ENCODE measurements around the gene RAPGEF3. TPM values are rescaled to one million over a fixed set of nuclear protein-coding genes. Genes with fewer than 3 reads are reported as not detected.

Gene RAPGEF3
- total RNA-seq, 1 experiment from 2014 or later: 5.7 TPM

DNA sequence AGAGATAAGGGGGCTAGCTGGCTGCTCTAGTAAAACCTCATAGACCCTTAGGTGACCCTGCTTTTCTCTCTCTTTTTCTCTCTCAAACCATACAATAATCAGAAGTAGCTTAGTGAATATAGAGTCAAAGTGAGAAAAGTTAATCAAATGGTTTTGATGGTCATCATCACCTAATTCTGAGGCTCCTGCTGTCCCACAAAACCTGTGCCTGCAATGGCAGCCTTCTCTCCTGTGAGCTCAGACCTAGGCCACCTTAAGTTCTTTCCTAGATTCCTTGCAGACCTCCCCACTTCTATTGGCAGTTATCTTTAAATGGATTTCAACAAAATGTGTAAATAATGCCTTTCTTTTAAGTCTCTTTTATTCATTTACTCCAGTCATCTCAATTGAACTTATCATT lies 51.3 kb downstream of the RAPGEF3 start:
- H3K27ac ChIP-seq: no peak overlapping the region
- ChIA-PET POLR2A (ENCODE audit: unreplicated experiment) (interaction anchor here (0.6 kb wide), 1 partner anchor 328 kb away, joined by 3 read pairs; no protein-coding TSS in a partner anchor), CTCF (interaction anchor here (1.2 to 1.9 kb wide), 2 partner anchors 35 to 131 kb away, joined by 3 to 7 read pairs; no protein-coding TSS in a partner anchor)
- no peaks in the 10 kb centered on the region for H3K9me2 ChIP-seq (ENCODE audit: insufficient read depth)
- H3K9me3 ChIP-seq (ENCODE audit: insufficient read depth, low read depth): no peaks in the 10 kb centered on the region
- peak overlapping the region; percentile 80 for H3K4me2 ChIP-seq
- H4K20me1 ChIP-seq (ENCODE audit: insufficient read depth): 0 out of 2 replicates have a peak, but pooled peaks cover 5% of the 10 kb centered on the region
- H3K4me1 ChIP-seq (replicated peaks; ENCODE audit: insufficient read depth): peaks cover 19% of the 10 kb centered on the region
- no peak overlapping the region for H2AFZ ChIP-seq
- peaks cover 4% of the 10 kb centered on the region; the same call in 1 of the 2 replicates for H3K36me3 ChIP-seq (ENCODE audit: low read depth)
- intact Hi-C loops (cut with micrococcal nuclease; ENCODE audit: unreplicated experiment): loop anchor here (5.0 kb wide), 1 partner anchor 325 kb away; no protein-coding TSS in a partner anchor
- H3F3A ChIP-seq (ENCODE audit: insufficient read depth, low read depth): 0 out of 2 replicates have a peak, but pooled peaks cover 4% of the 10 kb centered on the region
- H3K79me2 ChIP-seq (ENCODE audit: low read depth): peaks cover 48% of the 10 kb centered on the region
- H3K4me3 ChIP-seq: peak overlapping the region; percentile 63; the same call in 1 of the 2 replicates
- TF ChIP-seq, protein P1, sequence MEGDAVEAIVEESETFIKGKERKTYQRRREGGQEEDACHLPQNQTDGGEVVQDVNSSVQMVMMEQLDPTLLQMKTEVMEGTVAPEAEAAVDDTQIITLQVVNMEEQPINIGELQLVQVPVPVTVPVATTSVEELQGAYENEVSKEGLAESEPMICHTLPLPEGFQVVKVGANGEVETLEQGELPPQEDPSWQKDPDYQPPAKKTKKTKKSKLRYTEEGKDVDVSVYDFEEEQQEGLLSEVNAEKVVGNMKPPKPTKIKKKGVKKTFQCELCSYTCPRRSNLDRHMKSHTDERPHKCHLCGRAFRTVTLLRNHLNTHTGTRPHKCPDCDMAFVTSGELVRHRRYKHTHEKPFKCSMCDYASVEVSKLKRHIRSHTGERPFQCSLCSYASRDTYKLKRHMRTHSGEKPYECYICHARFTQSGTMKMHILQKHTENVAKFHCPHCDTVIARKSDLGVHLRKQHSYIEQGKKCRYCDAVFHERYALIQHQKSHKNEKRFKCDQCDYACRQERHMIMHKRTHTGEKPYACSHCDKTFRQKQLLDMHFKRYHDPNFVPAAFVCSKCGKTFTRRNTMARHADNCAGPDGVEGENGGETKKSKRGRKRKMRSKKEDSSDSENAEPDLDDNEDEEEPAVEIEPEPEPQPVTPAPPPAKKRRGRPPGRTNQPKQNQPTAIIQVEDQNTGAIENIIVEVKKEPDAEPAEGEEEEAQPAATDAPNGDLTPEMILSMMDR (conservative IDR thresholded peaks at IDR 0.05): no peak
- no peak for TF ChIP-seq EZH2 (IDR thresholded peaks at IDR 0.05; ENCODE audit: low read depth)
- no peaks in the 10 kb centered on the region for H3K27me3 ChIP-seq (ENCODE audit: insufficient read depth, low read depth)
- no peak for DNase-seq
- BruUV-seq (replicated peaks): no TSS peak

- ChIA-PET POLR2A (ENCODE audit: unreplicated experiment) (interaction anchor here (0.6 to 0.9 kb wide), 7 partner anchors 16 to 631 kb away, joined by 3 to 7 read pairs (median 4); partner anchors contain the start of genes ASB8 and VDR), CTCF (interaction anchor here (0.6 to 1.9 kb wide), 2 partner anchors 101 to 133 kb away, joined by 4 to 7 read pairs; no protein-coding TSS in a partner anchor)
- Histone ChIP-seq H3K9me3 (ENCODE audit: insufficient read depth, low read depth) (no peaks in the 10 kb centered on the region), H3K79me2 (ENCODE audit: low read depth) (peaks cover 49% of the 10 kb centered on the region), H3K4me3 (peak within 1 kb of the TSS; percentile 63), H3F3A (ENCODE audit: insufficient read depth, low read depth) (0 out of 2 replicates have a peak, but pooled peaks cover 4% of the 10 kb centered on the region), H3K9me2 (ENCODE audit: insufficient read depth) (no peaks in the 10 kb centered on the region), H3K4me2 (peak within 1 kb of the TSS; percentile 80), H4K20me1 (ENCODE audit: insufficient read depth) (0 out of 2 replicates have a peak, but pooled peaks cover 5% of the 10 kb centered on the region), H3K27ac (peak within 1 kb of the TSS; percentile 79), H2AFZ (peak within 1 kb of the TSS; percentile 81), H3K4me1 (replicated peaks; ENCODE audit: insufficient read depth) (peaks cover 19% of the 10 kb centered on the region), H3K36me3 (ENCODE audit: low read depth) (peaks cover 6% of the 10 kb centered on the region), H3K27me3 (ENCODE audit: insufficient read depth, low read depth) (no peaks in the 10 kb centered on the region)
- peak; percentile 91 to 95 for DNase-seq
- TSS peak; percentile 48 for BruUV-seq (replicated peaks)
- TF ChIP-seq EZH2 (IDR thresholded peaks at IDR 0.05; ENCODE audit: low read depth): no peak
- TF ChIP-seq, protein P1 (conservative IDR thresholded peaks at IDR 0.05): peak; percentile 71
- intact Hi-C loops (cut with micrococcal nuclease; ENCODE audit: unreplicated experiment): loop anchor here (5.0 kb wide), 1 partner anchor 327 kb away; no protein-coding TSS in a partner anchor
Measured at GRCh38 chr12:47705566-47706425, 52.9 kb downstream of the RAPGEF3 start, which contains the start of gene RPAP3. Gene RPAP3, minus strand, starts transcription at chr12:47706030. Its CDS starts 3,190 bp downstream, at chr12:47702840.

- no peak for DNase-seq
- ChIA-PET CTCF (no interaction called here), POLR2A (ENCODE audit: unreplicated experiment) (interaction anchor here (0.6 kb wide), 1 partner anchor 630 kb away, joined by 4 read pairs; no protein-coding TSS in a partner anchor)
- Histone ChIP-seq H3K4me1 (replicated peaks; ENCODE audit: insufficient read depth) (peaks cover 19% of the 10 kb centered on the region), H3K9me2 (ENCODE audit: insufficient read depth) (no peaks in the 10 kb centered on the region), H4K20me1 (ENCODE audit: insufficient read depth) (0 out of 2 replicates have a peak, but pooled peaks cover 5% of the 10 kb centered on the region), H2AFZ (peak overlapping the region; percentile 81), H3K9me3 (ENCODE audit: insufficient read depth, low read depth) (no peaks in the 10 kb centered on the region), H3K4me2 (peak overlapping the region; percentile 80), H3K27ac (0 out of 2 replicates have a peak overlapping the region, but pooled peaks have one; percentile 10), H3K4me3 (peak overlapping the region; percentile 63), H3K36me3 (ENCODE audit: low read depth) (peaks cover 12% of the 10 kb centered on the region), H3K79me2 (ENCODE audit: low read depth) (peaks cover 55% of the 10 kb centered on the region), H3K27me3 (ENCODE audit: insufficient read depth, low read depth) (no peaks in the 10 kb centered on the region), H3F3A (ENCODE audit: insufficient read depth, low read depth) (peaks cover 7% of the 10 kb centered on the region; the same call in 1 of the 2 replicates)
- no TSS peak for BruUV-seq (replicated peaks)
- intact Hi-C loops (cut with micrococcal nuclease; ENCODE audit: unreplicated experiment): loop anchor here (5.0 kb wide), 1 partner anchor 327 kb away; no protein-coding TSS in a partner anchor
- TF ChIP-seq, protein P1 (conservative IDR thresholded peaks at IDR 0.05): no peak
- TF ChIP-seq EZH2 (IDR thresholded peaks at IDR 0.05; ENCODE audit: low read depth): no peak
Measured at GRCh38 chr12:47705229-47705565, 53.5 kb downstream of the RAPGEF3 start.

Data from PC-9 (cell line).